Skin of body (tissue), 2 donors: ENCODE results near the gene EXTL1. TPM values are rescaled to one million over a fixed set of nuclear protein-coding genes. Genes with fewer than 3 reads are reported as not detected.

Experiments
- DNase-seq: peaks from one replicate; lab custom pipeline; 2025; lab: John Stamatoyannopoulos, UW
- total RNA-seq: library from RNA; depleted of rRNA; stranded (reverse); fragments of >200 nt; gene quantifications from one replicate; pipeline ENCODE4 v1.2.3, GENCODE V29; 2014

Gene EXTL1
- total RNA-seq, 1 donor from 2014 or later = 0.69 TPM

- DNase-seq = no peak
These were observed 19.8 kb downstream of the EXTL1 start for GRCh38 chr1:26041401-26041800.

GRCh38 chr1:26041978-26042377 lies 20.4 kb downstream of the EXTL1 start:
- DNase-seq = no peak

GRCh38 chr1:26043765-26044164 lies 22.2 kb downstream of the EXTL1 start:
- DNase-seq = no peak

DNA sequence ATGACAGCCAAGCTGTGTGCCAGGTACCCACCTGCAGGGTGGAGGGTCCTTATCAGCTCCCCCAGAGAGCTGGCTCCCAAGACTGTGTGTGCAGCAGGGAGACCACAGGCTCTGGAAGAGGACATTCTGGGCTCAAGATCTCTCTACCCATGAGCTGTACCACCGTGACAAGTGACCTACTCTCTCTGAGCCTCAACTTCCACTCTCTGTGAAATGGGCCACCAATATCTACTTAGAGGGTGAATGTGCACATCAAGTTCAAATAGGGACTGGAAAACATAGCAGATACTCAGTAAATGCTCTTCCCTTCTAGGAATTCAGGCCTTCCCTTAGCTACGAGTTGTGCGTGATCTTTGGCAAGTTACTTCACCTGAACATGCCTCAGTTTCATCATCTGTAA lies 22.8 kb downstream of the EXTL1 start:
- DNase-seq = no peak

DNA sequence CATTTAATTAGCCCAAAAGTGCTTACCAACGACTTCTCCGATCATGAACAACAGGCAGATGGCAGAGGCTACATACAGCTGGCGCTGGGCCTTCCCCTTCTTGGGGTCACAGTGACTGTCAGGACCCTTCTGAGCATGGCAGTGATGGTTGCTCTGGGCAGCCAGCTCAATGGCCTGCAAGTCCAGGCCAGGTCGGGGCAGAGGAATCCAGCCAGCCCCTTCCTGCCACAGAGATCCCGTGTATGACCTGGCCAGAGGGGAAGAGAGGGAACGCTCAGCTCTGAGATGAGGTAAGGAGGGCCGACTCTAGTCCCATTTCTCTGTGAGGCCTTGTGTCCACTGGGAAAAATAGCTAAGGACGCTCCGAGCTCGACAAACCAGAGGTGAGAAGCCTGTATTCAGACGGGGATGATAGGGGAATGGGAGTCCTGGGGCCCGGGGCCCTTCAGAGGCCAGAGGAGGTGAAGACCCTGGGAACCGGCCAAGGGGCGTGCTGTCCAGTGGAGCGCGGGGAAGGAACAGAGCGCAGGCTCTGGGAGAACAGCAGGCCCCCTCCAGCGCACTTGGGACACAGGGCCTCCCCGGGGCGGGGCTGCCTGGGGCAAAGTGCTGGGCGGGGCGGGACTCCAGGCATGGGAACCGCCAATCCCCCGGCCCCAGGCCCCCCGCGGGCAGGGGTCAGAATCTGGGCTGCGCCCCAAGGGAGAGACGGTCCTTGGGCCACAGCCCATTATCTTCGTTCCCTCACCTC lies 23.6 kb downstream of the EXTL1 start:
- no peak for DNase-seq

- DNase-seq = no peak
These were observed 24.2 kb downstream of the EXTL1 start, which contains the start of gene SLC30A2 for GRCh38 chr1:26045722-26046245. Gene SLC30A2 (minus strand): TSS chr1:26046118. CDS start chr1:26045896, 222 bp downstream.

DNA sequence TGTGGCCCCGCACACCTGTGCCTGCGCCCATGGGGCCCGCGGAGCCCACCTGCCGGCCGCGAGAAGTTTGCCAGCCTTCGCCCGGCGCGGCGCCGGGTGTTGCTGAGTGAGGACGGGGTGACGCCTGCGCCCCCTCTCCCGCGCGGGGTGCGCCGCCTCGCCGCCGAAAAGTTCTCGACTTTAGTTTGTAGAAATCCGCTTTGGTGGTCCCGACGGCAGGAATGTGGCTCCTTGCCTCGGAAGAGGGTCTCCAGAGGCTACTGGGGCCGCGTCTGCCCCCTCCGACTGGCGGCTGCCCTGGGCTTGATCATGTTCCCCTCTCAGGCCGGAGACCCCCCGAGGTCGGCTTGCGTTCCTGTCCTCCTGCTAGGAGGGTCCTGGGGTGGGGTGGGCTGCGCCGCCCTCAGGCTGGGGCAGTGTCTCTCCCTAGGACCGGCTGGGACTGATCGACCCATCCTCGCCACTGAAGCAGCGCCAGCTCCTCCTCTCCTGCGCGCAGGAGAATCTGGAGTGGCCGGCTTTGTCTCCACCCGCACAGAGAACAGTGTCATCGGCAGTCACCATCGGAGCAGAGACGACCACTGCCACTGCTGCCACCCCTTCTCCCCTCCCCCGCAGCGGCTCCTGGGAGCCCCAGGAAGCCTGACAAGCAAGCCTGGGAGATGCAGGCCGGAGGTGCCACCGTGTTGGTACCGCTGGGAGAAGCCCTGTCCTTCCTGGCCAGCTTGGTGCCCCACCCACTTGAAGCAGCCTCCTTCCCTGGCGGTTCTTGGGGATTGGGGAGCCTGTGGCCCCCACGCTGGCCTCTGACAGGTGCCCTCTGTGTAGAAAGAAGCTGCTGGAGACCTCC lies 24.9 kb downstream of the EXTL1 start:
- no peak for DNase-seq

GRCh38 chr1:26047278-26047874 lies 25.8 kb downstream of the EXTL1 start:
- DNase-seq = no peak

GRCh38 chr1:26049531-26050247 lies 28.1 kb downstream of the EXTL1 start:
- DNase-seq = no peak

GRCh38 chr1:26050248-26050640 lies 28.7 kb downstream of the EXTL1 start:
- DNase-seq = no peak

- no peak for DNase-seq
These were observed 32.4 kb downstream of the EXTL1 start for GRCh38 chr1:26053718-26054560.

GRCh38 chr1:26055041-26055440 lies 33.5 kb downstream of the EXTL1 start:
- no peak for DNase-seq

- DNase-seq = no peak
These were observed 35.6 kb downstream of the EXTL1 start for GRCh38 chr1:26057189-26057588.

DNA sequence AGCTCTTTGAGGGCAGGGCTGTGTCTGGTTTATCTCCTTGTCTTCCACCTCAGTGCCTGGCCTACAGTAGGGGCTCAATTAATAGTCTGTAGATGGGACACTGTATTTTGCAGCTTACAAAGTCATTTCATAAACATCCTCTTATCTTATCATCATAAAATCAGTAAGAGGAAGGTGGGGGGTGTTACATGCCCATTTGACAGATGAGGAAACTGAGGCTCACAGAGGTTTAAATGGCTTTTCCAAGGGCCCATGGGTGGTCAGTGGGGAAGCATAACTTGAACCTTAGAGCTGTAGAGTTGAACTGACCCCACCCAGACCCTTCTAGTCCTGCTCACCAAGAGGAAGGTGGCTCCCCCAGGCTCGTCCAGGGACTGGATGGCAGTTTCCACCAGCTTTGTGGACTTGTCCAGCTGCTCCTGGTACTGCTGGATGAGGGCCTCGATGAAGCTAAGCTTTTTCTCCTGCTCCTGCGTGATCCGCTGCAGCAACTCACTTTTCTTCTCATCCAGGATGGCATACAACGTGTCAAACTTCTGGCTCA lies 36.5 kb downstream of the EXTL1 start:
- no peak for DNase-seq

- no peak for DNase-seq
These were observed 38.3 kb downstream of the EXTL1 start for GRCh38 chr1:26059906-26060305.

- no peak for DNase-seq
These were observed 39.4 kb downstream of the EXTL1 start for GRCh38 chr1:26060832-26061574.

- DNase-seq = no peak
These were observed 43.0 kb downstream of the EXTL1 start for GRCh38 chr1:26064553-26064952.

GRCh38 chr1:26066160-26066559 lies 44.6 kb downstream of the EXTL1 start:
- no peak for DNase-seq

GRCh38 chr1:26066857-26067256 lies 45.3 kb downstream of the EXTL1 start:
- no peak for DNase-seq
